Measurements from ENCODE around the gene GRIK4.

GRCh38 chr11:120882175-120882574, 370.6 kb downstream of the GRIK4 start:
- TF ChIP-seq CTCF (IDR thresholded peaks at IDR 0.05) = no peak
- TF ChIP-seq POLR2AphosphoS5 (IDR thresholded peaks at IDR 0.05) = no peak
- no peak for TF ChIP-seq POLR2A (IDR thresholded peaks at IDR 0.05)
